H1 (cell line): Measurements from ENCODE around the gene OSBPL5. TPM values are rescaled to one million over a fixed set of nuclear protein-coding genes. Genes with fewer than 3 reads are reported as not detected.

Experiments used
- NRF1 ChIP-seq: IDR thresholded peaks from 2 replicates; pipeline ENCODE4 v1.6.1; 2011; ENCODE audit warnings: mild to moderate bottlenecking, low read depth, low read length, improper control_type of control experiment
- polyA plus RNA-seq, 7 experiments: library from polyadenylated mRNA; depleted of rRNA in 3 of 7; stranded (reverse) in 5 of 7; unstranded in 2 of 7; fragments of >200 nt in 5 of 7; fragments of 200-250 nt in 2 of 7; gene quantifications; 1 replicate in 5 of 7; 2 replicates in 1 of 7; 4 replicates in 1 of 7; pipeline versions ENCODE4 v1.2.1 to v1.2.3, GENCODE V29; 2011 to 2013; ENCODE audit warnings: missing spikeins in 2 of 7, mixed read lengths in 2 of 7
- total RNA-seq: library from RNA; stranded (reverse); fragmentation: NEBNext Ultra II Directional; extraction: Animal tissue kit (Norgen Biotek cat#: 25700); gene quantifications from 2 replicates; pipeline ENCODE4 v1.2.1, GENCODE V29; 2021

OSBPL5 gene
- total and polyA plus RNA-seq, 2 of the 8 experiments (the other 6 are each of a cell fraction or from before 2014, with no cell fraction given) = 3.4 to 9.9 TPM

GRCh38 chr11:3052109-3052479, 113.0 kb downstream of the OSBPL5 start (continued):
- no peak for TF ChIP-seq NRF1
